LNCaP clone FGC (cell line): ENCODE measurements around the gene LRRC40.

ENCODE experiments used
- DNase-seq: peaks from one replicate; pipeline ENCODE4 v3.0.0-alpha.2; 2011; ENCODE audit warnings: low read depth
- H3K4me3 ChIP-seq: 2 replicates; pipeline ENCODE4 v1.5.1; 2011; ENCODE audit warnings: mild to moderate bottlenecking, low read depth, low read length, control low read depth
- TF ChIP-seq, protein P1 (sequence below): IDR thresholded peaks from 2 replicates; pipeline ENCODE4 v1.5.1; 2012; ENCODE audit warnings: mild to moderate bottlenecking; ENCODE audit not compliant: control insufficient read depth, insufficient read depth; ENCODE audit errors: extremely low read depth

Gene LRRC40

DNA sequence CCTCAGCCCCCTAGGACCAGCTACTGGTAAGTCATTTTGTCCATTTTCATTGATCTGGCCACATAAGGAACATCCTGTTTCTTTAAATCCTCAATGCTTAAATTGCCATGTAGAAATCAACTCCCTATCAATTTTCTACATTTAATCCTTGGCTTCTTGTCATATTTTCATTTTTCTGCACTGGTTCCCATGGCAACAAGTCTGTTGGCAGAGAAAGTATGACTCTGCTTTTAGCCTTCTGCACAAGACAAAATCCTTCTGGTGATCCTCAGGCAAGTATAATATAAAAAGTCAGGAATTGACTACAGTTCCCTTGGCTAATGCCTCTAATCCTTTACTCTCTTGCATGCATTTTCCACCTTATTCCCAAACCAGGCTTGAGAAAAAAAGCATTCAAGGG is 65.0 kb downstream of the LRRC40 start:
- no peak for DNase-seq
- TF ChIP-seq, protein P1, sequence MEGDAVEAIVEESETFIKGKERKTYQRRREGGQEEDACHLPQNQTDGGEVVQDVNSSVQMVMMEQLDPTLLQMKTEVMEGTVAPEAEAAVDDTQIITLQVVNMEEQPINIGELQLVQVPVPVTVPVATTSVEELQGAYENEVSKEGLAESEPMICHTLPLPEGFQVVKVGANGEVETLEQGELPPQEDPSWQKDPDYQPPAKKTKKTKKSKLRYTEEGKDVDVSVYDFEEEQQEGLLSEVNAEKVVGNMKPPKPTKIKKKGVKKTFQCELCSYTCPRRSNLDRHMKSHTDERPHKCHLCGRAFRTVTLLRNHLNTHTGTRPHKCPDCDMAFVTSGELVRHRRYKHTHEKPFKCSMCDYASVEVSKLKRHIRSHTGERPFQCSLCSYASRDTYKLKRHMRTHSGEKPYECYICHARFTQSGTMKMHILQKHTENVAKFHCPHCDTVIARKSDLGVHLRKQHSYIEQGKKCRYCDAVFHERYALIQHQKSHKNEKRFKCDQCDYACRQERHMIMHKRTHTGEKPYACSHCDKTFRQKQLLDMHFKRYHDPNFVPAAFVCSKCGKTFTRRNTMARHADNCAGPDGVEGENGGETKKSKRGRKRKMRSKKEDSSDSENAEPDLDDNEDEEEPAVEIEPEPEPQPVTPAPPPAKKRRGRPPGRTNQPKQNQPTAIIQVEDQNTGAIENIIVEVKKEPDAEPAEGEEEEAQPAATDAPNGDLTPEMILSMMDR: no peak
- no peak overlapping the region for H3K4me3 ChIP-seq

DNA sequence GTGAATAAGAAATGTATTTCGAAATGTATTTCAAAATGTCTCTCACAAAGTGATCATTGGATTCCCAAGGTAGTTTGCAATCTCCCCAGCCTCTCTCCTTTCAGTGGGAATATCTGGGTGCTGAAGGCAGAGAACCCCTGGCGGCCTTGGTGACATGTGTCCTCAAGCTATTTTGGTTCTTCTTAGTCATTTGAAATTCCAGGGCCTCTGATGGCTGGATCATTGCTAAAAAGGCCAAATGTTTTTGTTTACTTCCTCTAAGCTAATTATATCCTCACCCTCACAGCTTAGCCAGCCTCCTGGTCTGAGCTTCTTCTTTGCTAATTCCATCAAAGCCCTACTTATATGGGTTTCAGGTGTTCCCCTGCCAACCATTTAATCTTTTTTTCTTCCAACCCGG is 71.2 kb downstream of the LRRC40 start:
- TF ChIP-seq, protein P1: no peak
- no peak for DNase-seq
- no peak overlapping the region for H3K4me3 ChIP-seq

DNA sequence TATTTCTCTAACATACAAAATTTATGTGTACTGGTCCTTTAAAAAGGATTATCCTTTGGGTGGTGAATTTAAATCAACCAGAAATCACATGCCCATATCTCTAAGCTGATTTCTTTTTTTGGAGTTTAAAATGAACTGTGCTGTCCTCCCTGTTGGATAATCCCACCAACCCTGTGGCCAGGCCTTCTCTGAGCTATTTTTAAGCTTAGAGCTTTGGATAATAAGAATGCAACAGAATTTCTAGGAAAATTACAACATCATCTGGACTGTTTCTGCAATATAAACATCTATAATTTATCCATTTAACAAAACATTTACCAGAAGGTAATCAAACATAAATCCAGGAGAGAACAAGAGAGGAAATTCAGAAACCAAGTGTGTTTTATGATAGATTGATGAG is 88.3 kb downstream of the LRRC40 start:
- no peak overlapping the region for H3K4me3 ChIP-seq
- TF ChIP-seq, protein P1: no peak
- DNase-seq: no peak

DNA sequence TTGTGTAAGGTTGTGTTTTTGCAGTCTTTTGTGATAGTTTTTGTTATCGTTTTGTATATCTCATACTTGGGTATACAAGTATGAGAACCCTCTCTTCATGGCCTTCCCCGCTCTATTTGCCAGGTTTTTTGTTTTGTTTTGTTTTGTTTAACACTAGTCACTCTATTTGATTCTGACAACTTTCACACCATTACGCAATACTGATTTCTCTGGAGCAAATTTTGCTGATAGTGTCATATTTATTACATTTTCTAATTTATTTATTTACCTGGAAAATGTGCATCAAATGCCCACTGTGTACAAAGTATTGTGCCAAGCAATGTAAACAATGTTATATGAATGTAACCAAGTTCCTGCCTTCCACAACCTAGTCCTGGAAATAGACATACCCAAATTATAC is 90.1 kb downstream of the LRRC40 start:
- no peak for DNase-seq
- TF ChIP-seq, protein P1: no peak

DNA sequence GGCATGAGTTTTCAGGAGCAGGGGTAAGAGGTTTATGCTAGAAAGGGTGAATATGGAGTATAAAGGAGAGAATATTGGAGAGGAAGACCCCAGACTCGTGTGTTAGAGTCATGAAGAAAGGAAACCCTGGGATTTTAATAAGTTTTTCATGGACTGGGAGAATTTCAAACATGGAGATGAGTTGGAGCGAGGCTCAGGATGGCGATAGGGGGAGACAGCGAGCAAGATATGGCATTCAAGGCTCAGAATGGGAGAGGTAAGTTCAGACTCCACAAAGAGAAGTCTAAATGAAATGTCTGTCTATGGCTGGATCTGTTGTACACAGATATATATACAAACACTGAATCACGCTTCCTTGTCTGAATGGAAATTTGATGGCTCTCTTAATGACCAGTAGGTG is 92.5 kb downstream of the LRRC40 start:
- no peak overlapping the region for H3K4me3 ChIP-seq
- TF ChIP-seq, protein P1: peak; percentile 14; the same call in 1 of the 2 replicates
- no peak for DNase-seq

More for the DNA sequence above, 90.1 kb downstream of the LRRC40 start:
- no peak overlapping the region for H3K4me3 ChIP-seq

DNA sequence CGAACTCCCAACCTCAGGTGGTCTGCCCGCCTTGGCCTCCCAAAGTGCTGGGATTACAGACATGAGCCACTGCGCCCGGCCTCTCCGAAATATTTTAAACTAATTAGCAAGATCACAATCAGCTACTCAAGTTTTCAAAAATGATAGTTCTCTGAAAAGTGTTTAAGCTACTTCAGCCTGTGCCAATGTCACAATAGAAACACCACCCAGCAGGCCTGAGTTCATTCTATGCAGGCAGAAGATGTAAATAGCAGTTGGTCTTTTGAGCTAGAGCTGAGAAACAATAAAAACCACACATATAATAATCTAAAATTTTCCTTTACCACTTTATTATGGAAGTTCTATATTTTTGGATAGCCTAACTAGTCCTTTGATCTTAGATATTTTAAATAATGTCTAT is 96.1 kb downstream of the LRRC40 start:
- no peak overlapping the region for H3K4me3 ChIP-seq
- TF ChIP-seq, protein P1: no peak
- DNase-seq: no peak

DNA sequence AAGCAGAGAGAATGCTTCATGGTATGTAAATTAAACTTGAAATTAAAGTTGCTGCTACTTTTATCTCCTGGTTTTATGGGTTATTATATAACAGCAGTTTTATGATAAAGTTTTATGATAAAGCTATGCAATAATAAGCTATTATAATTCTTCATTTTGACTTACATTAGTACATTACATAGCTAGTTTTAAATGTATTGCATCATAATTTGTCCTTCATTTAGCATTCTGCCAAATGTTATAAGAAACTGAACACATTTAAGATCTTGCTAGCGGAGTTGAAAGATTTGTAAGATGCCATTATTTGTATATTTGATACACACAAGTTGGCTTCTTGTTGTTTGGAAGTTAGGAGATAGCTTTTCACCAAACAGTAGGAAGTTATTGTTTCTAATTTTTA is 101.6 kb downstream of the LRRC40 start:
- no peak for DNase-seq
- TF ChIP-seq, protein P1: no peak
- H3K4me3 ChIP-seq: no peak overlapping the region
